ENCODE measurements around the gene LCLAT1. TPM values are rescaled to one million over a fixed set of nuclear protein-coding genes. Genes with fewer than 3 reads are reported as not detected.

LCLAT1 gene
- polyA plus RNA-seq (2011; rRNA removed) (19.5 and 25.2 TPM in 2 replicates), polyA minus RNA-seq (2011; rRNA and poly(A)+ RNA removed) (24.9 and 39.1 TPM in 2 replicates)

DNA sequence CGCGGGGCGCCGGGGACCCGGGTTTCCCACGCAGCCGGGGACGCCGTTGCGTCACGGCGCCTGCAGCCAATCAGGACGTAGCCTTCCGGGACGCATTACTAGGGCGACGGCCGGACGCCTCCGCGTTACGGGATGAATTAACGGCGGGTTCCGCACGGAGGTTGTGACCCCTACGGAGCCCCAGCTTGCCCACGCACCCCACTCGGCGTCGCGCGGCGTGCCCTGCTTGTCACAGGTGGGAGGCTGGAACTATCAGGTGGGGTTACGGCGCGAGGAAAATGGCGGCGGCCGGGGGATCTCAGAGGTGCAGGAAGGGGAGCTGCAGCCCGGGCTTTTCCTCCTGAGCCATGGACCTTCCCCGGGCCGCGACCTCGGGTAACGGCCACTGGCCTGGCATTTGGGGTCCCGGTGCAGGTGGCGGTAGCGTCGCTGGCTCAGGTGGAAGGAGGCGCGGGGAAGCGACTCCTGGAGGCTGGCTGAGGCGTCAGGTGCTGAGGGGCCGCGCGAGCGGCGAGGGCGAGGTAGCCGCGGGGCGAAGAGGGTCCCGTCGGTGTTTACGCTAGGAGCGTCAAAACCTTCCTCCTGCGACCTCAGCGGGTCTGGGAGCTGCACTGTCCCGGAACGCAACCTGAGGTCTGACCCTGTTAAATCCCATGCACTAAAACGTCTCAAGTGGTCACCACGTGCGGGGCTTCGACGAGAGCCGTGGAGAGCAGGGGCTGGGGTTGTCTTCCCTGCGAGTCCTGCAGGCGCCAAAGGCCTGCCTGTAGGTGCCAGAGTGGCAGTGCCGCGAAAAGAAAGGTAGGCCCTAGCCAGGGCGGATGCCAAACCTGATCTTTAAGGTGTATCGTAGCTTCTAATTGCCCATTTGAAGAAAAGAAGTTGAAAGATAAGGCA is at the start of gene LCLAT1:
Gene LCLAT1, plus strand, starts transcription at position 98 of the 897 bp plus-strand sequence. CDS start 78,345 bp downstream, outside the sequence.
- ChIA-PET CTCF (interaction anchor here (1.2 to 3.7 kb wide), 3 partner anchors 17 to 263 kb away, joined by 3 to 15 read pairs (median 3); no protein-coding TSS in a partner anchor), POLR2A (interaction anchor here (0.8 to 2.2 kb wide), 5 partner anchors 12 to 301 kb away, joined by 3 to 8 read pairs (median 4); partner anchors contain the start of gene YPEL5)
- Histone ChIP-seq H3K9me3 (ENCODE audit: control insufficient read depth, insufficient read depth, low read length) (peaks cover 3% of the 10 kb centered on the region; the same call in 1 of the 2 replicates), H3K27me3 (ENCODE audit: control insufficient read depth, insufficient read depth, low read length) (no peaks in the 10 kb centered on the region), H3K4me3 (ENCODE audit: low read depth, low read length) (peak within 1 kb of the TSS; percentile 92), H3K27ac (ENCODE audit: low read depth, low read length) (peak within 1 kb of the TSS; percentile 69)
- TF ChIP-seq, protein P1, sequence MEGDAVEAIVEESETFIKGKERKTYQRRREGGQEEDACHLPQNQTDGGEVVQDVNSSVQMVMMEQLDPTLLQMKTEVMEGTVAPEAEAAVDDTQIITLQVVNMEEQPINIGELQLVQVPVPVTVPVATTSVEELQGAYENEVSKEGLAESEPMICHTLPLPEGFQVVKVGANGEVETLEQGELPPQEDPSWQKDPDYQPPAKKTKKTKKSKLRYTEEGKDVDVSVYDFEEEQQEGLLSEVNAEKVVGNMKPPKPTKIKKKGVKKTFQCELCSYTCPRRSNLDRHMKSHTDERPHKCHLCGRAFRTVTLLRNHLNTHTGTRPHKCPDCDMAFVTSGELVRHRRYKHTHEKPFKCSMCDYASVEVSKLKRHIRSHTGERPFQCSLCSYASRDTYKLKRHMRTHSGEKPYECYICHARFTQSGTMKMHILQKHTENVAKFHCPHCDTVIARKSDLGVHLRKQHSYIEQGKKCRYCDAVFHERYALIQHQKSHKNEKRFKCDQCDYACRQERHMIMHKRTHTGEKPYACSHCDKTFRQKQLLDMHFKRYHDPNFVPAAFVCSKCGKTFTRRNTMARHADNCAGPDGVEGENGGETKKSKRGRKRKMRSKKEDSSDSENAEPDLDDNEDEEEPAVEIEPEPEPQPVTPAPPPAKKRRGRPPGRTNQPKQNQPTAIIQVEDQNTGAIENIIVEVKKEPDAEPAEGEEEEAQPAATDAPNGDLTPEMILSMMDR (IDR thresholded peaks at IDR 0.05; ENCODE audit: low read depth, low read length) = peak; percentile 18; the same call in 1 of the 2 replicates
- no peak for DNase-seq (ENCODE audit: low read depth, low spot score)

DNA sequence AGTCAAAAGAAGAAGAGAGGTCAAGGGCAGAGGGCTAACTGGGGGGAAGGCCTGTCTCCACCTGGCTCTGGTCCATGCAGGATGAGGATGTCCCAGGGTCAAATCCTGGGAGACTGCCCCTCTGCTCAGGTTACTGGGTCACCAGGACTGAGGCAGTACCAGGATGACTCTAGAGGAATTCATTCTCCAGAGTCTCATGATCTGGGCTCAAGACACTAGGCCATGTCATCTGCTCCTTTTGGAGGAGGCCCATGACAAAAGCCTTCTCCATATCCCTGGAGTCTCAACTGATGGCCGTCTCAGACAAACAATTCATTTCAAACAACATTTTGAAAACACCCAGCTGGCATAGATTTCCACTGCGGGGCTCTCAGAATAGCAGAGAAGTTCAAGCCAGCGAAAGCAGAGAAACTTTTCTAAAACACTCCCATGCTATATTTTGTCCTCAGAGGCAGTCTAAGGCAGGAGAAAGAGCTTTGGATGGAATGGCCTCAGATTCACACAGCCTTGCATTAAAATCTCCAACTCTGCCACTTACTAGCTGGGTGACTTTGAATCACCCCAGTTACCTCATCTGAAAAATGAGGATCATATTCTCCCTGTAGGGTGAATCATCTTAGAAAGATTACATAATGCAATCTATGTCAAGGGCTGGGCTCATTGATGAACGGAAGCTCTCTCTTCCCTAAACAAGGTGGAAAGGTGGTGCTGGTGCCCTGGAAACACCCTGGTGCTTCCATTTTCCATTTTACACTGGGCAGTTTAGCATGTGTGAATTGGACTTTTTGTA is 48.8 kb upstream of the LCLAT1 start:
- TF ChIP-seq, protein P1 (IDR thresholded peaks at IDR 0.05; ENCODE audit: low read depth, low read length) = no peak
- no peaks in the 10 kb centered on the region for H3K27me3 ChIP-seq (ENCODE audit: control insufficient read depth, insufficient read depth, low read length)
- DNase-seq (ENCODE audit: low read depth, low spot score) = no peak
- ChIA-PET CTCF (no interaction called here), POLR2A (interaction anchor here (0.6 kb wide), 1 partner anchor 165 kb away, joined by 3 read pairs; no protein-coding TSS in a partner anchor)
- H3K27ac ChIP-seq (ENCODE audit: low read depth, low read length) = no peak overlapping the region
- no peaks in the 10 kb centered on the region for H3K9me3 ChIP-seq (ENCODE audit: control insufficient read depth, insufficient read depth, low read length)
- no peak overlapping the region for H3K4me3 ChIP-seq (ENCODE audit: low read depth, low read length)

DNA sequence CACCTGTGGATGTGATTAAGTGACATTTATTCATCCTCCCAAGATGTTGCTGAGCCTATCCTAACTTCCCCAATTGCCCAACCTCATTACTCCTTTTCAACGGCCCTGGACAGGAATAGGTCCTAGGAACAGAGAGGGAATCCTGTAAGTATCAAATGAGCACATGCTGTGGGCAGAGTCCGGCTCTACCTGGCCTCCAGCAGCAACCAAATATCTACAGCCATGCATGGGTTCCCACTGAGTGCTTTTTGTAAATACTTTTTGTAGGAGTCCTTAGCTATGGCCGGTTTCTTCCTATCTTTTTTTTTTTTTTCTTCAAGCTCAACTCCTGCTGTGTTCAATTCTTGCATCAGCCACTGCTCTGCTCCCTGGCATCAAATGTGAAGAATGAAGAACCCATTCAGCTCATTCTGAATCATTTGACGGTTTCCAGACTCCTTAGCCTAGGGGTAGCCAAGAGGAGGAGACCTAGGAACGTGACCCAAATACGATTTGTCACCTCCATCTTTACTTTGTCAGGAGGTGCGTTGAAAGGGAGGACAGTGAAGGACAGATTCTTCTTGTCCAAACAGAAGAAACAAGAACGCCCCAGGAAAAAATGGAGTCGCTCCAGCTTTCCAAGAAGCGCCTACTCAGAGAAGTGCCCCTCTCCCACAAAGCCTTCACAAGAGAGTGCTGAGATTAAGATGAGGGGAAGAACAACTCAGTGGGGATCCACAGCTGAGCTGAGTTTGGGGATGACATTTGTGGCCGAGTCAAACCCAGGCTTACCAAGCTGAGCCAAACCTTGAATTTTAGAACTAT is 46.7 kb upstream of the LCLAT1 start:
- Histone ChIP-seq H3K27ac (ENCODE audit: low read depth, low read length) (no peak overlapping the region), H3K27me3 (ENCODE audit: control insufficient read depth, insufficient read depth, low read length) (no peaks in the 10 kb centered on the region), H3K9me3 (ENCODE audit: control insufficient read depth, insufficient read depth, low read length) (no peaks in the 10 kb centered on the region), H3K4me3 (ENCODE audit: low read depth, low read length) (no peak overlapping the region)
- TF ChIP-seq, protein P1 (IDR thresholded peaks at IDR 0.05; ENCODE audit: low read depth, low read length) = no peak
- POLR2A ChIA-PET = no interaction called here
- DNase-seq (ENCODE audit: low read depth, low spot score) = no peak
- CTCF ChIA-PET = interaction anchor here (0.9 to 1.7 kb wide), 2 partner anchors 192 to 311 kb away, joined by 3 to 5 read pairs; no protein-coding TSS in a partner anchor

DNA sequence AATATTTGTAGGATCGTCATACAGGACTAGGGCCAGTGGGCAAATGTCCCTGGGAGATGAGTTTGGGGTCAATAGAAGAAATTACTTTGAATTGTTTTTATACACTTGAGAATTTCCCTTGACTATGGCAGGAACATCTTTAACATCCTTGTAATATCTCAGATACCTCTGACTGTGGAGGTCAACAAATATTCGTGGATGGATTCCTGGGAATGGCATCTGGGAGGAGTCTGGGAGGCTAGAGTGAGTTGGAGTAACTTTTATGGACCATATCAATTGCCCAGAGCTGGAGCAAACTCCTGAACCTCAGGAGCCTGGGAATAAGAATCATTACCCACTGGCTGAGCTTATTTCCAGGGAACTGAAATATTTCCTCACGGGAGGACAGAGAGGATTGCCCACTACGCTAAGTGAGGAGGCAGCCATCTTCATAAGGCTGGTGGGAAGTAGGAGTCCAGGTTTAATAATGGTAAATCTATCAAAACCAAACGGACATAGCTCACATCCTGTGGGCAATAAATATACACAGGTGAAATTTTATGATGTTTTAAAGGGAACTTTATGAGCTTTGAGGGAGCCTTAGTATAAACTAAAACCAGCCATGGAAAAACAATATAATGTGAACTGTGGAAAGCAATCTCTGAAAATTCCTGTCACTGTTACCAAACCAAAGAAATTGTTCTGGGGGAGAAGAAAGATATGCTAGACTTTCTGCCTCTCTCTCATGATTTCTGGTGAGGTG is 44.4 kb upstream of the LCLAT1 start:
- DNase-seq (ENCODE audit: low read depth, low spot score) = no peak
- ChIA-PET CTCF (interaction anchor here (0.6 to 1.7 kb wide), 4 partner anchors 32 to 309 kb away, joined by 3 to 9 read pairs (median 4); no protein-coding TSS in a partner anchor), POLR2A (no interaction called here)
- TF ChIP-seq, protein P1 (IDR thresholded peaks at IDR 0.05; ENCODE audit: low read depth, low read length) = no peak
- Histone ChIP-seq H3K27ac (ENCODE audit: low read depth, low read length) (no peak overlapping the region), H3K9me3 (ENCODE audit: control insufficient read depth, insufficient read depth, low read length) (no peaks in the 10 kb centered on the region), H3K27me3 (ENCODE audit: control insufficient read depth, insufficient read depth, low read length) (no peaks in the 10 kb centered on the region), H3K4me3 (ENCODE audit: low read depth, low read length) (no peak overlapping the region)
